ENCODE results near the gene PTPRT. TPM values are rescaled to one million over a fixed set of nuclear protein-coding genes. Genes with fewer than 3 reads are reported as not detected.
"Not testable (repeated sequence)": the region's sequence is repeated elsewhere in the genome, so short reads cannot be mapped to it uniquely, and the experiment has no call there.

Gene PTPRT
- total RNA-seq, 2 experiments from 2014 or later: not detected

DNA sequence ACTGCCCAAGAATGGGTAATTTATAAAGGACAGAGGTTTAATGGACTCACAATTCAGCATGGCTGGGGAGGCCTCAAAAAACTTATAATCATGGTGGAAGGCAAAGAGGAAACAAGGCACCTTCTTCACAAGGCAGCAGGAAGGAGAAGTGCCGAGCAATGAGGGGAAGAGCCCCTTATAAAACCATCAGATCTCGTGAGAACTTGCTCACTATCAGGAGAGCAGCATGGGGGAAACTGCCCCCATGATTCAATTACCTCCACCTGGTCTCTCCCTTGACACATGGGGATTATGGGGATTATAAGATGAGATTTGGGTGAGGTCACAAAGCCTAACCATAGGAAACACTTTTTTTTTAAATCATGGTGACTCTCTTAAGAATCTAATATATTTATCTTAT lies 278.9 kb downstream of the PTPRT start:
- H3K9me3 Mint-ChIP-seq; DNase-seq; ATAC-seq (ENCODE audit: low read depth); H3K4me1 Mint-ChIP-seq; H3K27me3 Mint-ChIP-seq; POLR2A ChIA-PET; H3K36me3 Mint-ChIP-seq; H3K4me3 Mint-ChIP-seq; H3K27ac Mint-ChIP-seq: not testable (repeated sequence)

GRCh38 chr20:42907730-42908129 lies 282.0 kb downstream of the PTPRT start:
- no peak overlapping the region for H3K27ac Mint-ChIP-seq
- ATAC-seq (ENCODE audit: low read depth) (no peak), DNase-seq (no peak)
- peaks cover 4% of the 10 kb centered on the region for H3K9me3 Mint-ChIP-seq
- no peaks in the 10 kb centered on the region for H3K4me1 Mint-ChIP-seq
- no peaks in the 10 kb centered on the region for H3K36me3 Mint-ChIP-seq
- POLR2A ChIA-PET: no interaction called here
- no peak overlapping the region for H3K4me3 Mint-ChIP-seq
- no peaks in the 10 kb centered on the region for H3K27me3 Mint-ChIP-seq

DNA sequence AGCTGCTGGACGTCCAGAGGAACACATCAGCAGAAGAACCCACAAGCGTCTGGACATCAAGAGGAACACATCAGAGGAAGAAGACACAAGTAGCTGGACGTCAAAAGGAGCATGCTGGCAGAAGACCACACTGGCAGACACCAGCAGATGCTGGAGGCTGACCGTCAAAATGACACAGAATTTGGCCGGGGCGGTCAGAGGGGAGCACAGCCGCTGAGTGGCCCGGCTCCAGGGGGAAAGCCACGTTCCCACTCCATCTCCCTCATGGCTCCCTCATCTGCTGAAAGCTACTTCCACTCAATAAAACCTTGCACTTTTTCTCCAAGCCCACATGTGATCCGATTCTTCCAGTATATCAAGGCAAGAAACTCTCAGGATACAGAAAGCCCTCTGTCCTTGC lies 283.6 kb downstream of the PTPRT start:
- peaks cover 4% of the 10 kb centered on the region for H3K9me3 Mint-ChIP-seq
- no peaks in the 10 kb centered on the region for H3K27me3 Mint-ChIP-seq
- H3K27ac Mint-ChIP-seq: no peak overlapping the region
- DNase-seq (no peak), ATAC-seq (ENCODE audit: low read depth) (no peak)
- POLR2A ChIA-PET: no interaction called here
- no peak overlapping the region for H3K4me3 Mint-ChIP-seq
- no peaks in the 10 kb centered on the region for H3K4me1 Mint-ChIP-seq
- H3K36me3 Mint-ChIP-seq: no peaks in the 10 kb centered on the region

DNA sequence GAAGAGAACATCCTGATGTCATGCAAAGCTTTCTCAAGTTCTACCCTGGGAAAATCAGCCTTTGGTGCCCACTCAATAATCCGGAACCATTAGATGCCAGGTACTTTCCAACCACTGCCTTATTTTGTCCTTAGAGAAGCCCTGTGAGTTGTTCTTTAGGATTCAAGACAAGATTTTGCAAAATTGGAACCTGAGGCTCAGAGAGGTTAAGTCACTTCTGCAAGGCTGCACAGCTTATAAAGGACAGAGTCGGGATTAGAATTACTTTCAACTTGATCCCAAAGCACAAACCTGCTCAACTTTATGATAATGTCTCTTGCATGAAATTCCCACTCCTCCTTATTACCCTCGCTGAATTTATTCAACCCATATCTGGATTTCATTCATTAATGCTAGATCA lies 287.2 kb downstream of the PTPRT start:
- ATAC-seq (ENCODE audit: low read depth) (no peak), DNase-seq (no peak)
- Mint-ChIP-seq H3K27me3 (no peaks in the 10 kb centered on the region), H3K36me3 (no peaks in the 10 kb centered on the region), H3K27ac (no peak overlapping the region), H3K4me3 (no peak overlapping the region), H3K9me3 (peaks cover 4% of the 10 kb centered on the region), H3K4me1 (no peaks in the 10 kb centered on the region)
- POLR2A ChIA-PET: no interaction called here

DNA sequence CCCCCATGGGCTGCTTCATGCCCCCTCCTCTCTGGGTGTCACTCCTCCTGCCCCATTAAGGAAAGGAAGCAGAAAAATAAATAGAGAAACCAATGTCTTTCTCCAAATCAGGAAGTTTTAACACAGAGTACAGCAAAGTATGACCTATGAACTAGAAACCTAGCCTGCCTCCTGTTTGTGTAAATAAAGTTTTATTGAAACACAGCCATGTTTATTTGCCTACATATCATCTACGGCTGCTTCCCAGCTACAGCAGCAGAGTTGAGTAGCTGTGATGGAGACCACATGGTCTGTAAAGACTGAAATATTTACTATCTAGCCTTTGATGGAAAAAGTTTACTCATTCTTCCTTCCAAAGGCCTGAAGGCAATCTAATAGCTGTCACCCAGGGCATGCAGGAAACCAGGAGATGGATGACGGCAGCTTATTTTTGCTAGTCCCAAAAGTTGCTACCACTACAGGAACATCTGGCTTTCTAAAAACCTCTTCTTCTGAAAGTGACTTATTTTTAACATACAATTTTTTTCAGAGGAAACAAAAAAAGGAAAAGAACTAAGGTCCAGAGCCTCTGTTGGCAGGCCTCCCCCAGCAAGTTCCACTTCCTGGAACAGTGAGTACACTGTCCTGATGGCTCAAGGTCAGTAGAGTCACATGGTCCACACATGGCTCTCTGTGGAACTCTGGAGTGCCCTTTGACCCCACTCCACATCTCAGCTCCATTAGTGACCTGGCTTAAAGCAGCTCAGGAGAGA lies 287.8 kb downstream of the PTPRT start:
- ATAC-seq (ENCODE audit: low read depth) (no peak), DNase-seq (no peak)
- no peaks in the 10 kb centered on the region for H3K36me3 Mint-ChIP-seq
- POLR2A ChIA-PET: no interaction called here
- no peak overlapping the region for H3K4me3 Mint-ChIP-seq
- peaks cover 2% of the 10 kb centered on the region for H3K9me3 Mint-ChIP-seq
- no peaks in the 10 kb centered on the region for H3K4me1 Mint-ChIP-seq
- no peaks in the 10 kb centered on the region for H3K27me3 Mint-ChIP-seq
- H3K27ac Mint-ChIP-seq: no peak overlapping the region

GRCh38 chr20:42900764-42901163 lies 288.9 kb downstream of the PTPRT start:
- ATAC-seq (ENCODE audit: low read depth); H3K27me3 Mint-ChIP-seq; H3K36me3 Mint-ChIP-seq; H3K4me3 Mint-ChIP-seq; DNase-seq; H3K27ac Mint-ChIP-seq; POLR2A ChIA-PET; H3K4me1 Mint-ChIP-seq; H3K9me3 Mint-ChIP-seq: not testable (repeated sequence)

DNA sequence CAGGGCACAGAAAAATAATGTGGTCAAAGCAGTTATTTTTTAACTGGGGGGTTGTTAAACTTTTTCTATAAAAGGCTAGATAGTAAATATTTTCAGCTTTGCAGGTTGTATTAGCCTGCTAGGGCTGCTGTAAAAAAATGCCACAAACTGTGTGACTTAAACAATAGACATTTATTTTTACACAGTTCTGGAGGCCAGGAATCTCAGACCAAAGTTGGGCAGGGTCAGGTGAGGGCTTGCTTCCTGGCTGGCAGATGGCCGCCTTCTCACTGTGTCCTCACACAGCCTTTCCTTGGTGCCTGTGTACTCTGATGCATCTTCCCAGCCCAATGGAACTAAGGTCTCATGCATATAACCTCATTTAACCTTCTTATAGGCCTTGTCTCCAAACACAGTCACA lies 294.7 kb downstream of the PTPRT start:
- no peak for ATAC-seq (ENCODE audit: low read depth)
- H3K27ac Mint-ChIP-seq: no peak overlapping the region
- H3K4me1 Mint-ChIP-seq: no peaks in the 10 kb centered on the region

DNA sequence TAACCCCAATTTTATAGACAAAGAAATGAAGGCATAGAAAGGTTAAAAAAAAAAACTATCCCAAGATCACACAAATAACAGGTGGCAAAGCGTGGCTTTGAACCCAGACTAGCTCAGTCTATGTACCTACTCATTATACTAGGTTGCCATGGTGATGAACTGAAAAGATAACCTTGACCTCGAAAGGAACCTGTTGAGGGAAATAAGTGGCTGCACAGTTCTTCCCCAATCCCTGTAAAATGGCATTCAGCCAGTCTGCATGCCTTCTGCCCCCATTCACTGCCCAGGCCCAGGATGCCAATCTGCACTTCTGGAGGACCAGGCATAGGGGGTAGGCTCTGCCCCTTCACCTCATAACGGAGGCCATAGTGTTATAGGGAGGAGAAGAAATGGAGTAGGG lies 295.2 kb downstream of the PTPRT start:
- no peak for DNase-seq
- Mint-ChIP-seq H3K9me3 (peaks cover 3% of the 10 kb centered on the region), H3K27ac (no peak overlapping the region), H3K27me3 (no peaks in the 10 kb centered on the region), H3K36me3 (no peaks in the 10 kb centered on the region), H3K4me1 (no peaks in the 10 kb centered on the region), H3K4me3 (no peak overlapping the region)
- no peak for ATAC-seq (ENCODE audit: low read depth)
- POLR2A ChIA-PET: no interaction called here

More for the DNA sequence above, 294.7 kb downstream of the PTPRT start:
- Mint-ChIP-seq H3K36me3 (no peaks in the 10 kb centered on the region), H3K9me3 (peaks cover 3% of the 10 kb centered on the region), H3K27me3 (no peaks in the 10 kb centered on the region), H3K4me3 (no peak overlapping the region)
- POLR2A ChIA-PET: no interaction called here
- DNase-seq: no peak

DNA sequence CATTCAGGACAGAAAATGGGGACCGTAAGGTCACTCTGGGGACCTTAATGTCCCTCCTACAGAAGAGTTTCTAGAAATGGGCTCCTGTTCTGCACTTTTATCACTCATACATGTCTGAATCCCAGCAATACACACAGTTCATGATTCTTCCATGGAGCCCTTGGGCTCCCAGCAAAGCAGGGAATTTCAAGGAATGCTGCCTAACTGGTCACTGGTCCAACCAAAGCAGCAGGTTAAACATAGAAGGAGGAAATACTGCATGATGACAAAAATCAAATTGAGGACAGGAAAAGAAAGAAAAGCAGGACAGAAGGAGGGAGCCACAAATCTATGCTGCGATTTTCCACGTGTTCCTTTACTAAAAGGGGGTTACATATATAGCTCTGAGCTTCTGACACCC lies 300.2 kb downstream of the PTPRT start:
- ATAC-seq (ENCODE audit: low read depth) (no peak), DNase-seq (no peak)
- Mint-ChIP-seq H3K4me3 (no peak overlapping the region), H3K4me1 (no peaks in the 10 kb centered on the region), H3K27me3 (no peaks in the 10 kb centered on the region), H3K36me3 (no peaks in the 10 kb centered on the region), H3K9me3 (peaks cover 3% of the 10 kb centered on the region), H3K27ac (no peak overlapping the region)
- POLR2A ChIA-PET: no interaction called here

DNA sequence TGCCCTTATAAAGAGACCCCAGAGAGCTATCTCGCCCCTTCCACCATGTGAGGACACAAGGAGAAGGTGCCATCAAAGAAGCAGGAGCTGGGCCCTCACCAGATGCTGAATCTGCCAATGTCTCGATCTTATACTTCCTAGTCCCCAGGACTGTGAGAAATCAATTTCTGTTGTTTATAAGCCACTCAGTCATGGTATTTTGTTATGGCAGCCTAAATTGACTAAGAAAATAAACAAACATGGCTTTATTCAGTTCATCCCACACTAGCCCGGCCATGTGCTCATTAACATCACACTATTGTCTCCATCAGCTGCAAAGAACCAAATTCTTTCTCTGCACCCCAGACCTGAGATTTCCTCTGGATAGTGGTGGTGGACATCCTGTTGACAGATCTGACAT lies 302.4 kb downstream of the PTPRT start:
- Mint-ChIP-seq H3K9me3 (peaks cover 1% of the 10 kb centered on the region), H3K4me3 (no peak overlapping the region)
- no peak for DNase-seq

GRCh38 chr20:42886801-42887200 lies 302.9 kb downstream of the PTPRT start:
- POLR2A ChIA-PET: no interaction called here
- ATAC-seq (ENCODE audit: low read depth): no peak
- H3K9me3 Mint-ChIP-seq: peaks cover 1% of the 10 kb centered on the region

More for the DNA sequence above, 302.4 kb downstream of the PTPRT start:
- Mint-ChIP-seq H3K27me3 (no peaks in the 10 kb centered on the region), H3K36me3 (no peaks in the 10 kb centered on the region), H3K27ac (no peak overlapping the region), H3K4me1 (no peaks in the 10 kb centered on the region)
- ATAC-seq (ENCODE audit: low read depth): no peak
- POLR2A ChIA-PET: no interaction called here

DNA sequence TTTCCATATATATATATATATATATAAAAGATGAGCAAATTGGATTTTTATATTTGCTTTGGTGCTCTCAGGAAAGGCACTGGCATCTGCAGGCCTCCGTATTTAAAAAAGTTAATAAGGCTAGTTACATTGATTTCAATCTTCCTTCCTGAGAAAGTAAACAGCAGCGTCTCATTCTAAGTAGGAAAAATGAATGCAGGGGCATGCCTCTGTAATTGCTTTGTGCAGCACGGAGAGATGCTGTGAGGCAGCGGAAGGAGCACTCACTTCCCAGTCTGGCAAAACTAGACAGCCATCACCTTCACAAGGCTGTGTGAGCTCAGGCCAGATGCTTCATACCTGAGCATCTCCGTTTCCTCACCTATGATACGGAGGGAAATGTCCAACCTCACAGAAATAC lies 303.7 kb downstream of the PTPRT start:
- Mint-ChIP-seq H3K27me3 (no peaks in the 10 kb centered on the region), H3K36me3 (no peaks in the 10 kb centered on the region), H3K4me3 (no peak overlapping the region), H3K27ac (no peak overlapping the region), H3K4me1 (no peaks in the 10 kb centered on the region), H3K9me3 (peaks cover 1% of the 10 kb centered on the region)
- ATAC-seq (ENCODE audit: low read depth) (no peak), DNase-seq (no peak)
- POLR2A ChIA-PET: no interaction called here

More at GRCh38 chr20:42886801-42887200, 302.9 kb downstream of the PTPRT start:
- H3K27ac Mint-ChIP-seq: no peak overlapping the region
- H3K27me3 Mint-ChIP-seq: no peaks in the 10 kb centered on the region
- no peaks in the 10 kb centered on the region for H3K4me1 Mint-ChIP-seq
- no peaks in the 10 kb centered on the region for H3K36me3 Mint-ChIP-seq
- no peak overlapping the region for H3K4me3 Mint-ChIP-seq
- DNase-seq: no peak

DNA sequence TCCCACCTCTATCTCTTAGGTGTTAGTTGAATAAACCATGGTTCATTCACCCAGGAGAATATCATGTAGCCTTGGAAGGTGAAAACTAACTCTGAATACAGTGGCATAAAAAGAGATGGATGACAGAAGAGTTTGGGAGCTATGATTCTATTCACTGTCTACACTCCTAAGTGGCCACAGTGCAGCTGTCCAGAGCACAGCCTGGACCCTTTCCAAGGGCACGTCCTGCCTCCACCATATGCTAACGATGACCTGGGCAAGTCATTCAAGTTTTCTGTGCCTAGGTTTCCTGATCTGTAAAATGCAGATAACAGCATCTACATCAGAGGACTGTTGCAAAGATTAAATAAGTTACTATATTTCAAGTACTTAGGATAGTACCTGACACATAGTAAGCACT lies 314.1 kb downstream of the PTPRT start:
- POLR2A ChIA-PET: no interaction called here
- DNase-seq (no peak), ATAC-seq (ENCODE audit: low read depth) (no peak)
- no peaks in the 10 kb centered on the region for H3K4me1 Mint-ChIP-seq
- H3K27me3 Mint-ChIP-seq: no peaks in the 10 kb centered on the region
- no peak overlapping the region for H3K4me3 Mint-ChIP-seq
- H3K27ac Mint-ChIP-seq: no peak overlapping the region
- H3K36me3 Mint-ChIP-seq: no peaks in the 10 kb centered on the region
- H3K9me3 Mint-ChIP-seq: no peaks in the 10 kb centered on the region

DNA sequence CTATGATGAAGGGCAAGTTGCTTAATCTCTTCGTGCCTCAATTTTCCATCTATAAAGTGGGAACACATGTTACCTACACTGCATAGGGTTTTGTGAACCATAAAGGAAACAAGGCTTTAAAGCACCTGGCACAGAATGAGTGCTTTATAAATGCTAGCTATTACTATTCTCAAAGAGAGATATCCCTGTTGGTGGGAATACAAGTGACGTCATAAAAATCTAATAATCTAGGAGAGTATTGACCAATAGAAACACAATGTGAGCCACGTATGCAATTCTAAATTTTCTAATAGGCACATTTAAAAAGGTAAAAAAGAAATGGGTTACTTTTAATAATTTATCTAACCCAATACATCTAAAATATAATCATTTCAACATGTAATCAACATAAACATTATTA lies 316.4 kb downstream of the PTPRT start:
- no peaks in the 10 kb centered on the region for H3K27me3 Mint-ChIP-seq
- no peak for ATAC-seq (ENCODE audit: low read depth)
- H3K4me1 Mint-ChIP-seq: no peaks in the 10 kb centered on the region
- H3K4me3 Mint-ChIP-seq: no peak overlapping the region
- no peaks in the 10 kb centered on the region for H3K36me3 Mint-ChIP-seq
- POLR2A ChIA-PET: no interaction called here
- no peaks in the 10 kb centered on the region for H3K9me3 Mint-ChIP-seq
- H3K27ac Mint-ChIP-seq: no peak overlapping the region
- no peak for DNase-seq

GRCh38 chr20:42864116-42864515 lies 325.6 kb downstream of the PTPRT start:
- Mint-ChIP-seq H3K4me1 (no peaks in the 10 kb centered on the region), H3K27me3 (no peaks in the 10 kb centered on the region), H3K4me3 (no peak overlapping the region), H3K9me3 (no peaks in the 10 kb centered on the region), H3K27ac (no peak overlapping the region), H3K36me3 (no peaks in the 10 kb centered on the region)
- POLR2A ChIA-PET: no interaction called here
- no peak for ATAC-seq (ENCODE audit: low read depth)
- DNase-seq: no peak

Data from activated naive CD8-positive, alpha-beta T cell treated with anti-CD3 and anti-CD28 coated beads, Interleukin-2, amount 10 ng/mL, durations not matched to agents 7 days and 5 days (primary cell).